ENCODE data around the gene RHBDD1. TPM values are rescaled to one million over a fixed set of nuclear protein-coding genes. Genes with fewer than 3 reads are reported as not detected.
"Not testable (repeated sequence)": the region's sequence is repeated elsewhere in the genome, so short reads cannot be mapped to it uniquely, and the experiment has no call there.

RHBDD1 gene
- total RNA-seq, 3 donors from 2014 or later (not counting 1 experiment from before 2014, with no cell fraction given): 33.7 to 49.7 (median 47.7) TPM

DNA sequence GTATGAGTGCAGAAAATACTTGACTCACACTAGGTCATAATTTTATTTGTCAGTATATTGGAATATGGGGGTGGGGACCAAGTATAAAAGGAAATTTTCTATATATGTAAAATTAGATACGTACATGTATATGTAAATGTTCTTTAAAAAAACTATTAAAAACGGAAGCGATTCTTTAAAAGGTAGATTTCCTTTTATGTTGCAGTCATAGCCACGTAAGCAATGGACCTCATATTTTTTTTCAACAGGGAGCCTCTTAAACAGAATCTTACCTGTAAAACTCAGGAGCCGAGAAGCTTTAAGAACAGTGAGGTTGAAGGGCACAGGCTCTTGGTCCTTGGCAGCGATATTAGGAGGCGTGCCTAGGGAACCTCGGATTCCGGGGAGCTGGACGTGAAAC, 3.3 kb downstream of the RHBDD1 start:
- no peak overlapping the region for H3K27ac ChIP-seq (ENCODE audit: low read length)
- intact Hi-C loops (cut with micrococcal nuclease): no loop called here
- no peaks in the 10 kb centered on the region for H3K9me3 ChIP-seq (ENCODE audit: control insufficient read depth, insufficient read depth, low read length)
- H3K27me3 ChIP-seq (ENCODE audit: control insufficient read depth, insufficient read depth, low read length): no peaks in the 10 kb centered on the region
- 92% methylated on average over 10 of the region's 10 CpGs for WGBS (ENCODE audit: insufficient coverage)
- TF ChIP-seq, protein P1, sequence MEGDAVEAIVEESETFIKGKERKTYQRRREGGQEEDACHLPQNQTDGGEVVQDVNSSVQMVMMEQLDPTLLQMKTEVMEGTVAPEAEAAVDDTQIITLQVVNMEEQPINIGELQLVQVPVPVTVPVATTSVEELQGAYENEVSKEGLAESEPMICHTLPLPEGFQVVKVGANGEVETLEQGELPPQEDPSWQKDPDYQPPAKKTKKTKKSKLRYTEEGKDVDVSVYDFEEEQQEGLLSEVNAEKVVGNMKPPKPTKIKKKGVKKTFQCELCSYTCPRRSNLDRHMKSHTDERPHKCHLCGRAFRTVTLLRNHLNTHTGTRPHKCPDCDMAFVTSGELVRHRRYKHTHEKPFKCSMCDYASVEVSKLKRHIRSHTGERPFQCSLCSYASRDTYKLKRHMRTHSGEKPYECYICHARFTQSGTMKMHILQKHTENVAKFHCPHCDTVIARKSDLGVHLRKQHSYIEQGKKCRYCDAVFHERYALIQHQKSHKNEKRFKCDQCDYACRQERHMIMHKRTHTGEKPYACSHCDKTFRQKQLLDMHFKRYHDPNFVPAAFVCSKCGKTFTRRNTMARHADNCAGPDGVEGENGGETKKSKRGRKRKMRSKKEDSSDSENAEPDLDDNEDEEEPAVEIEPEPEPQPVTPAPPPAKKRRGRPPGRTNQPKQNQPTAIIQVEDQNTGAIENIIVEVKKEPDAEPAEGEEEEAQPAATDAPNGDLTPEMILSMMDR (IDR thresholded peaks at IDR 0.05): no peak
- no peak for ATAC-seq
- no peaks in the 10 kb centered on the region for H3K9me3 Mint-ChIP-seq
- H3K36me3 Mint-ChIP-seq: no peaks in the 10 kb centered on the region
- peaks cover 25 to 38% of the 10 kb centered on the region in 2 donors for H3K4me1 Mint-ChIP-seq
- peaks cover 24% of the 10 kb centered on the region for H3K4me1 ChIP-seq (ENCODE audit: control insufficient read depth, insufficient read depth, low read length)
- DNase-seq: peak in 1 of 2 donors; percentile 32
- H3K27ac Mint-ChIP-seq: no peak overlapping the region
- no peak overlapping the region for H3K4me3 ChIP-seq (ENCODE audit: low read length)
- H3K36me3 ChIP-seq (ENCODE audit: control insufficient read depth, insufficient read depth, low read length): no peaks in the 10 kb centered on the region
- H3K27me3 Mint-ChIP-seq (ENCODE audit: low read depth in 2 of 2): no peaks in the 10 kb centered on the region
- no peak overlapping the region for H3K4me3 Mint-ChIP-seq

DNA sequence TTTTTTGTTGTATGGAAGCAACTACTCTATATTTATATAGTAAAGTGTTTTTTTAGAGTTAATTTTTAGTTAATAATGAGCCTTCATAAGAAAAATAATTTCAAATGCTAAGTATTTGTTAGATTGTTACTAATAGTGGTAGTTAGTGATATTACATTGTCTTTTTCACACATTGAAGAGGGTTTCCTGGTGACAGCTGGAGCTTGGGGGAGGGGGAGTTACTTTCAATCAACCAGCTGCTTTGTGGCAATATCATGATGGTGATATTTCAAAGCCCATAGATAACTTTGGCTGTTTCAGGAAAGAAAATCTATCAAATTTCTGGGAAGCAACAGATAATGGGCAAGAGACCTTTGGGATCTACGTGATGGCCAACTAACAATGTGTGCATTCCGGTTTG, 4.1 kb downstream of the RHBDD1 start:
- DNase-seq: peak in 1 of 2 donors; percentile 14
- TF ChIP-seq, protein P1 (IDR thresholded peaks at IDR 0.05): no peak
- H3K4me1 Mint-ChIP-seq: peaks cover 25 to 38% of the 10 kb centered on the region in 2 donors
- 100% methylated on average over 2 of the region's 2 CpGs for WGBS (ENCODE audit: insufficient coverage)
- no peaks in the 10 kb centered on the region for H3K27me3 Mint-ChIP-seq (ENCODE audit: low read depth in 2 of 2)
- no peak overlapping the region for H3K4me3 Mint-ChIP-seq
- Histone ChIP-seq H3K4me1 (ENCODE audit: control insufficient read depth, insufficient read depth, low read length) (peaks cover 21% of the 10 kb centered on the region), H3K36me3 (ENCODE audit: control insufficient read depth, insufficient read depth, low read length) (no peaks in the 10 kb centered on the region), H3K9me3 (ENCODE audit: control insufficient read depth, insufficient read depth, low read length) (no peaks in the 10 kb centered on the region), H3K27me3 (ENCODE audit: control insufficient read depth, insufficient read depth, low read length) (no peaks in the 10 kb centered on the region), H3K4me3 (ENCODE audit: low read length) (no peak overlapping the region), H3K27ac (ENCODE audit: low read length) (no peak overlapping the region)
- no peaks in the 10 kb centered on the region for H3K9me3 Mint-ChIP-seq
- no peak for ATAC-seq
- no peak overlapping the region for H3K27ac Mint-ChIP-seq
- no peaks in the 10 kb centered on the region for H3K36me3 Mint-ChIP-seq
- intact Hi-C loops (cut with micrococcal nuclease): no loop called here

DNA sequence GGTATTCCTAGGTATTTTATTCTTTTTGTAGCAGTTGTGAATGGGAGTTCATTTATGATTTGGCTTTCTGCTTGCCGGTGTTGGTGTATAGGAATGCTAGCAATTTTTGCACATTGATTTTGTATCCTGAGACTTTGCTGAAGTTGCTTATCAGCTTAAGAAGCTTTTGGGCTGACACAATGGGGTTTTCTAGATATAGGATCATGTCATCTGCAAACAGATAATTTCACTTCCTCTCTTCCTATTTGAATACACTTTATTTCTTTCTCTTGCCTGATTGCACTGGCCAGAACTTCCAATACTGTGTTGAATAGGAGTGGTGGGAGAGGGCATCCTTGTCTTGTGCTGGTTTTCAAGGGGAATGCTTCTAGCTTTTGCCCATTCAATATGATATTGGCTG, 7.1 kb downstream of the RHBDD1 start:
- H3K4me1 ChIP-seq (ENCODE audit: control insufficient read depth, insufficient read depth, low read length); intact Hi-C loops (cut with micrococcal nuclease); H3K27ac Mint-ChIP-seq; H3K4me3 Mint-ChIP-seq; H3K27me3 Mint-ChIP-seq (ENCODE audit: low read depth in 2 of 2); H3K27me3 ChIP-seq (ENCODE audit: control insufficient read depth, insufficient read depth, low read length); H3K4me3 ChIP-seq (ENCODE audit: low read length); H3K9me3 Mint-ChIP-seq; H3K36me3 ChIP-seq (ENCODE audit: control insufficient read depth, insufficient read depth, low read length); DNase-seq; H3K36me3 Mint-ChIP-seq; H3K9me3 ChIP-seq (ENCODE audit: control insufficient read depth, insufficient read depth, low read length); H3K27ac ChIP-seq (ENCODE audit: low read length); ATAC-seq: not testable (repeated sequence)
- peaks cover 10 to 21% of the 10 kb centered on the region in 2 donors for H3K4me1 Mint-ChIP-seq
- WGBS (ENCODE audit: insufficient coverage): 100% methylated on average over 1 of the region's 1 CpG

DNA sequence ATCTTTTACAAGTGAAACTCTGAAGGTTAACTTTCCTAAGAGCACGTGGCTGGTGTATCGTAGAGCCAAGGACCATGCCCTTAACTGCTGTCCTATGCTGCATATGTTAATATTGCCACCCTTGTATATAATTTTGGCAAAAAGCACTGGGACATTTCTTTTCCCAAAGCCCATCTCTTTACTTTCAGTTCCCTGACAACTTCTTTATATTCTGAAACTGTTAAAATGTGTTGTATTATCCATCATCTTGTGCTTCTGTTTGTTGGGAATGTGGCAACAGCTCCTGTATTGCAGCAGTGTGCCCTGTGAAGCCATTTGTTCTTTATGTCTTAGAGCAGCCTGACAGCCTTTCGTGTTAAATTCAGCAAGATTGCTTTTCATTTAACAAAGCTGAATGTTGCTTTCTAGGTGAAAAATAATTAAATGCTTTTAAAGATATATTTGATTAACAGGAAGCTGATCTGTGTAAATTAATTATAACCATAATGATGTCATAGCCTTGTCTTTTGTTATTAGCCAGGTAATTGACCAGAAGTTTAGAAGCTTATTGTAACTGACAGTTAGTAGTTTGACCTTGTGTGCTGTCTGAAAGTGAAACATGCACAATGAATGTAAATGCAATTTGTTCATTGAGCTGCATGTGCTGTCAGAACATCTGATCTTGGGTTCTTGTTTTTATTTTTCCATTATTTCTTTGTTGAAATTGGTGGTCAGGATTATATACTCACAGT, 9.7 kb downstream of the RHBDD1 start:
- TF ChIP-seq, protein P1 (IDR thresholded peaks at IDR 0.05): no peak
- Histone ChIP-seq H3K9me3 (ENCODE audit: control insufficient read depth, insufficient read depth, low read length) (no peaks in the 10 kb centered on the region), H3K27me3 (ENCODE audit: control insufficient read depth, insufficient read depth, low read length) (no peaks in the 10 kb centered on the region), H3K4me1 (ENCODE audit: control insufficient read depth, insufficient read depth, low read length) (no peaks in the 10 kb centered on the region), H3K27ac (ENCODE audit: low read length) (no peak overlapping the region), H3K4me3 (ENCODE audit: low read length) (no peak overlapping the region), H3K36me3 (ENCODE audit: control insufficient read depth, insufficient read depth, low read length) (no peaks in the 10 kb centered on the region)
- DNase-seq (no peak), ATAC-seq (no peak)
- no peak overlapping the region for H3K27ac Mint-ChIP-seq
- no peaks in the 10 kb centered on the region for H3K27me3 Mint-ChIP-seq (ENCODE audit: low read depth in 2 of 2)
- 87% methylated on average over 3 of the region's 3 CpGs for WGBS (ENCODE audit: insufficient coverage)
- no peak overlapping the region for H3K4me3 Mint-ChIP-seq
- no peaks in the 10 kb centered on the region for H3K9me3 Mint-ChIP-seq
- H3K4me1 Mint-ChIP-seq: peaks cover 5 to 21% of the 10 kb centered on the region in 2 donors
- intact Hi-C loops (cut with micrococcal nuclease): no loop called here
- no peaks in the 10 kb centered on the region for H3K36me3 Mint-ChIP-seq

Data from natural killer cell (primary cell).